HG03378 (cell line): ENCODE measurements around the gene DPEP1.

ENCODE experiments used
- ATAC-seq: cut with Tn5 transposase; IDR thresholded peaks from one replicate; pipeline ENCODE4 v1.9.1; 2021; ENCODE audit warnings: mild to moderate bottlenecking, moderate library complexity; ENCODE audit not compliant: unreplicated experiment

The DPEP1 gene

GRCh38 chr16:89598199-89598598, 15.2 kb upstream of the DPEP1 start:
- ATAC-seq = no peak

GRCh38 chr16:89599451-89599858, 14.0 kb upstream of the DPEP1 start:
- ATAC-seq = no peak

GRCh38 chr16:89599902-89600301, 13.5 kb upstream of the DPEP1 start:
- no peak for ATAC-seq

- no peak for ATAC-seq
These were observed 13.0 kb upstream of the DPEP1 start for GRCh38 chr16:89600427-89600826.

GRCh38 chr16:89600956-89601355, 12.5 kb upstream of the DPEP1 start:
- no peak for ATAC-seq

- ATAC-seq = no peak
These were observed 11.6 kb upstream of the DPEP1 start for GRCh38 chr16:89601906-89602272.

GRCh38 chr16:89602273-89602951, 11.0 kb upstream of the DPEP1 start:
- no peak for ATAC-seq

- ATAC-seq = no peak
These were observed 10.4 kb upstream of the DPEP1 start for GRCh38 chr16:89602952-89603590.

- no peak for ATAC-seq
These were observed 8.7 kb upstream of the DPEP1 start for GRCh38 chr16:89604764-89605163.

GRCh38 chr16:89605186-89605970, 8.1 kb upstream of the DPEP1 start:
- ATAC-seq = no peak

- ATAC-seq = no peak
These were observed 7.4 kb upstream of the DPEP1 start for GRCh38 chr16:89606006-89606405.

GRCh38 chr16:89607453-89607852, 6.0 kb upstream of the DPEP1 start:
- no peak for ATAC-seq

GRCh38 chr16:89607937-89608740, 5.3 kb upstream of the DPEP1 start:
- no peak for ATAC-seq

- ATAC-seq = no peak
These were observed 3.4 kb upstream of the DPEP1 start for GRCh38 chr16:89610108-89610453.

- no peak for ATAC-seq
These were observed 851 bp upstream of the DPEP1 start for GRCh38 chr16:89612415-89613166.

GRCh38 chr16:89613954-89614459, 565 bp downstream of the DPEP1 start:
- ATAC-seq = no peak

- no peak for ATAC-seq
These were observed 1.7 kb downstream of the DPEP1 start for GRCh38 chr16:89615176-89615575.

GRCh38 chr16:89615596-89616090, 2.2 kb downstream of the DPEP1 start:
- no peak for ATAC-seq

GRCh38 chr16:89616623-89617022, 3.2 kb downstream of the DPEP1 start:
- no peak for ATAC-seq

- no peak for ATAC-seq
These were observed 3.6 kb downstream of the DPEP1 start for GRCh38 chr16:89617036-89617435.
